Activated CD4-positive, alpha-beta T cell treated with anti-CD3 and anti-CD28 coated beads for 4 hours (primary cell): ENCODE results near the gene ZNF282.
A peak's percentile ranks its signal among the peaks of the same experiment; 100 is the strongest.
"Not testable (repeated sequence)": the region's sequence is repeated elsewhere in the genome, so short reads cannot be mapped to it uniquely, and the experiment has no call there.

Source experiments
- DNase-seq, 2 donors: peaks; one replicate each; pipeline ENCODE4 v3.0.0-alpha.2; 2020

Gene ZNF282

DNA sequence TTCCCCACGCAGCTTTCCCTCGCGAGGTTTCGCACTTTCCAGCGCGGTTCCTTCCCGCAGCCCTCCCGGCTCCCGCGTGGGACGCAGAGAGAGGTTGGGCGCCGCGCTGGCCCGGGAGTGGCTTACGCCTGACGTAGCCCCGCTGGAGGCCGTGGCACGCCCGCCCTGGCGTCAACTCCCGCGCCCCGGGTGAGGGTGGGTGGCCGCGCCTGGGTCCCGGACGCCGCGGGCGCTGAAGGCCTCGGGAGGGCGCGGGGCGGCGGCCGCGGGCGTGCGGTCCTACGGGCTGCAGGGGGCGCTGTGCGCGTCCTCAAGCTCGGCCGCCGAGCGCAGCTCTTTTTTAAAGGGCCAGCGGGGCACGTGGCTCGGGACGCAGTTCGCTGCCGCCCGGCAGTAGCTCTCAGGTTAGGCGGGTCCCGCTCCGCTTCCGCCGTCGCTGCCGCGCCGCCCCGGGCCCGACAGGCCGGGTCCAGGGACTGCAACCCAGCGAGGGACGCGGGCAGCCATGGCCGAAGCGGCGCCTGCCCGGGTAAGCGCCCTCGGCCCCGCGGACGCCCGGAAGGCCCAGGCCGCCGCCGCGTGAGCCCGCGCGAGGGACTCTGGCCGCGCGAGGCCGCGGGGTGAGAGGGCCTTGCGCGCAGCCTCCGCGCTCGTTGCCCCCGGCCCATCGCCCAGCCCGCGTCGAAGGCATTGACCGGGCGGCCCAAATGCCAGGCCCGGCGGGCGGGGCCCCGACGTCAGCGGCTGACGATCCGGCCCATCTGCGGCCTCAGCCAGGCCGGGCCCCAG is 66.7 kb downstream of the ZNF282 start, which contains the start of gene ZNF783:
ZNF783 (plus strand) TSS at position 368 of the 789 bp plus-strand sequence; CDS start at position 506, 138 bp downstream.
- DNase-seq = peak; percentile 82 to 86

DNA sequence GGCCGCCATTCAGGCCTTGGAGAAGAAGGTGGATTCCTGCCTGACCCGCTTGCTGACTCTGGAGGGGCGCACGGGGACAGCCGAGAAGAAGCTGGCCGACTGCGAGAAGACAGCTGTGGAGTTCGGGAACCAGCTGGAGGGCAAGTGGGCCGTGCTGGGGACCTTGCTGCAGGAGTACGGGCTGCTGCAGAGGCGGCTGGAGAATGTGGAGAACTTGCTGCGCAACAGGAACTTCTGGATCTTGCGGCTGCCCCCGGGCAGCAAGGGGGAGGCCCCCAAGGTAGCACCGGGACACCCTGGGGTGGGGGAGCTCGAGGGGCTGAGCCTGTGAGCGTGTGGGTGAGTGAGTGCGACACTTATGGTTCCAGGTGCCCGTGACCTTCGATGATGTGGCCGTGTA is 71.1 kb downstream of the ZNF282 start:
- no peak for DNase-seq

DNA sequence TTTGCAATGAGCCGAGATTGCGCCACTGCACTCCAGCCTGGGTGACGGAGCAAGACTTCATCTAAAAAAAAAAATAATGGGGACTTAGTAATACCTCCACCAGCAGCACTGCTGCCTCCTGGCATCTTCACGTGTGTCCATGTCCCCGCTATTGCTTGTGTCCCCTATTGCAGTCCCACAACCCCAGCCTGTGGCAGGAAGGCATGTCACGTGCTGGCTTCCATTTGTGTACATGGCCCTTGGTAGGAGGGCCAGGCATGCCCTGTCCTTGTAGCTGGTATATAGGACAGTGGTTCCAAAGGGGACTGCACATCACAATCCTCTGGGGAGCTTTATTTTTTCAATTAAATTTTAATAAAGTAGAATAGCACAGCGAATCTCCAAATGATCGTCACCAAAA is 72.4 kb downstream of the ZNF282 start:
- no peak for DNase-seq

DNA sequence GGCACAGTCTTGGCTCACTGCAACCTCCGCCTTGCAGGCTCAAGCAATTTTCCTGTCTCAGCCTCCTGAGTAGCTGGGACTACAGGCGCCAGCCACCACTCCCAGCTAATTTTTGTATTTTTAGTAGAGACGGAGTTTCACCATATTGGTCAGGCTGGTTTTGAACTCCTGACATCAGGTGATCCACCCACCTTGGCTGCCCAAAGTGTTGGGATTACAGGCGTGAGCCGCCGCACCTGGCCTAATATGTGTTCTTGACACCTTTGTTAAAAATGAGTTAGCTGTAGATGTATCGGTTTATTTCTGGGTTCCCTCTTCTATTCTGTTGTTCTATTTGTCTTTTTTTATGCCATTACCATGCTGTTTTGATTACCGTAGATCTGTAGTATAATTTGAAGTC is 79.1 kb downstream of the ZNF282 start:
- DNase-seq = not testable (repeated sequence)
